GM12878 (cell line): ENCODE measurements around the gene GRK6. TPM values are rescaled to one million over a fixed set of nuclear protein-coding genes. Genes with fewer than 3 reads are reported as not detected.

Experiments used
- ATAC-seq: fragments of 200-7000 bp; cut with Tn5 transposase; 3 replicates; pipeline ENCODE4 v1.9.1; 2020; ENCODE audit warnings: mild to moderate bottlenecking, moderate library complexity
- BruUV-seq: library from RNA; stranded (reverse); fragments of 400-500 nt; replicated peaks from 2 replicates; lab custom pipeline; 2021; lab: Mats Ljungman, UMichigan
- CTCF ChIA-PET: fragments of 300-600 bp; sonication (Branson Sonifier 250); formaldehyde crosslinking; extraction: SDS; loops from one replicate; lab custom pipeline; 2021; ENCODE audit warnings: inconsistent platforms; lab: Yijun Ruan, JAX
- POLR2A ChIA-PET: fragments of 350-600 bp; formaldehyde crosslinking; extraction: SDS; loops from one replicate; lab custom pipeline; 2021; ENCODE audit warnings: inconsistent platforms; lab: Charles Lee
- RAD21 ChIA-PET: fragments of 300-600 bp; sonication (Branson Sonifier 250); formaldehyde crosslinking; loops from one replicate; lab custom pipeline; 2023; ENCODE audit warnings: antibody characterized with exemption; ENCODE audit not compliant: unreplicated experiment; lab: Charles Lee
- SMC1A ChIA-PET: fragments of 300-600 bp; sonication (Branson Sonifier 250); formaldehyde crosslinking; loops from one replicate; lab custom pipeline; 2023; ENCODE audit not compliant: unreplicated experiment, uncharacterized antibody; lab: Charles Lee
- DNase-seq: peaks from one replicate; pipeline ENCODE4 v3.0.0-alpha.2; 2011; ENCODE audit warnings: low read depth, low spot score
- FAIRE-seq: peaks from 3 replicates; lab custom pipeline; 2011; peaks lifted over from hg19 to GRCh38; lab: Jason Lieb, UNC
- H2AFZ ChIP-seq: 2 replicates; pipeline ENCODE4 v1.6.0; 2011; ENCODE audit warnings: low read depth, low read length, control low read depth; ENCODE audit not compliant: control insufficient read depth
- H3K27ac ChIP-seq: 2 replicates; pipeline ENCODE4 v1.5.1; 2011; ENCODE audit warnings: control low read depth; ENCODE audit not compliant: control insufficient read depth, insufficient read depth
- H3K27me3 ChIP-seq, 2 experiments: replicated peaks in 1 of 2; 2 replicates each; pipeline versions ENCODE4 v1.6.0 to v1.6.1; 2011; ENCODE audit warnings: low read length in 1 of 2; ENCODE audit not compliant: control insufficient read depth in 2 of 2, insufficient read depth in 2 of 2
- H3K36me3 ChIP-seq, 2 experiments: 2 replicates each; pipeline ENCODE4 v1.5.1; 2011; ENCODE audit warnings: low read length in 1 of 2; ENCODE audit not compliant: control insufficient read depth in 2 of 2, insufficient read depth in 2 of 2
- H3K4me1 ChIP-seq: 2 replicates; pipeline ENCODE4 v1.6.1; 2011; ENCODE audit warnings: mild to moderate bottlenecking, low read length, moderate library complexity, mixed read lengths; ENCODE audit not compliant: control insufficient read depth, insufficient read depth
- H3K4me2 ChIP-seq: 2 replicates; pipeline ENCODE4 v1.6.0; 2011; ENCODE audit warnings: control low read depth; ENCODE audit not compliant: control insufficient read depth, insufficient read depth
- H3K4me3 ChIP-seq: fragments of 200-600 bp; sonication (generic); 2 replicates; pipeline ENCODE4 v1.5.1; 2016
- H3K79me2 ChIP-seq: 2 replicates; pipeline ENCODE4 v1.6.0; 2011; ENCODE audit warnings: low read length; ENCODE audit not compliant: control insufficient read depth, insufficient read depth
- H3K9ac ChIP-seq: 2 replicates; pipeline ENCODE4 v1.8.0; 2011; ENCODE audit warnings: low read length, control low read depth, mixed read lengths; ENCODE audit not compliant: control insufficient read depth, insufficient read depth
- H3K9me3 ChIP-seq: replicated peaks from 3 replicates; pipeline ENCODE4 v1.5.1; 2011; ENCODE audit warnings: mild to moderate bottlenecking, low read length; ENCODE audit not compliant: control insufficient read depth, insufficient read depth
- H4K20me1 ChIP-seq: 2 replicates; pipeline ENCODE4 v1.6.0; 2011; ENCODE audit not compliant: control insufficient read depth, insufficient read depth
- BCL11A ChIP-seq: IDR thresholded peaks from 2 replicates; pipeline ENCODE4 v1.6.1; 2011; ENCODE audit warnings: low read depth, low read length
- BCLAF1 ChIP-seq: fragments of 450-650 bp; IDR thresholded peaks from 2 replicates; pipeline ENCODE4 v1.6.1; 2017; ENCODE audit warnings: antibody characterized with exemption, mild to moderate bottlenecking, moderate library complexity
- CBX5 ChIP-seq: sonication (generic); IDR thresholded peaks from 2 replicates; pipeline ENCODE4 v1.6.1; 2016; ENCODE audit warnings: low read depth, moderate library complexity, mild to moderate bottlenecking, inconsistent platforms
- HCFC1 ChIP-seq: fragments of 150-350 bp; IDR thresholded peaks from 2 replicates; pipeline ENCODE4 v1.6.1; 2014; ENCODE audit warnings: low read length
- KDM1A ChIP-seq: fragments of 200-600 bp; sonication (generic); IDR thresholded peaks from 2 replicates; pipeline ENCODE4 v1.6.1; 2016; ENCODE audit warnings: borderline replicate concordance
- LARP7 ChIP-seq: fragments of 450-650 bp; IDR thresholded peaks from 2 replicates; pipeline ENCODE4 v1.6.1; 2017; ENCODE audit warnings: mild to moderate bottlenecking
- PAX5 ChIP-seq: IDR thresholded peaks from 2 replicates; pipeline ENCODE4 v1.6.1; 2011; ENCODE audit warnings: low read depth, low read length, borderline replicate concordance
- PML ChIP-seq: IDR thresholded peaks from 2 replicates; pipeline ENCODE4 v1.6.1; 2012; ENCODE audit warnings: low read length, inconsistent platforms
- RB1 ChIP-seq: fragments of 450-650 bp; formaldehyde crosslinking; IDR thresholded peaks from 2 replicates; pipeline ENCODE4 v1.6.1; 2017; ENCODE audit warnings: mild to moderate bottlenecking, borderline replicate concordance
- RCOR1 ChIP-seq: conservative IDR thresholded peaks from 2 replicates; pipeline ENCODE4 v1.6.1; 2012; ENCODE audit warnings: low read depth, low read length, improper control_type of control experiment
- SMAD1 ChIP-seq: fragments of 450-650 bp; IDR thresholded peaks from 2 replicates; pipeline ENCODE4 v1.6.1; 2018; ENCODE audit warnings: mild to moderate bottlenecking, low read depth; ENCODE audit not compliant: partially characterized antibody
- STAT1 ChIP-seq: fragments of 450-650 bp; conservative IDR thresholded peaks from 2 replicates; pipeline ENCODE4 v1.6.1; 2014; ENCODE audit warnings: antibody characterized with exemption, mild to moderate bottlenecking
- TCF3 ChIP-seq: IDR thresholded peaks from 2 replicates; pipeline ENCODE4 v1.6.1; 2012; ENCODE audit warnings: low read depth, mild to moderate bottlenecking, low read length, borderline replicate concordance; ENCODE audit not compliant: insufficient read depth
- TCF7 ChIP-seq: IDR thresholded peaks from 2 replicates; pipeline ENCODE4 v1.6.1; 2014; ENCODE audit warnings: antibody characterized with exemption, borderline replicate concordance
- YY1 ChIP-seq: IDR thresholded peaks from 2 replicates; pipeline ENCODE4 v1.6.1; 2011; ENCODE audit warnings: low read depth, mild to moderate bottlenecking, low read length
- ZNF592 ChIP-seq: fragments of 450-650 bp; IDR thresholded peaks from 2 replicates; pipeline ENCODE4 v1.6.1; 2017; ENCODE audit warnings: mild to moderate bottlenecking, moderate library complexity
- ZNF622 ChIP-seq: fragments of 450-650 bp; IDR thresholded peaks from 2 replicates; pipeline ENCODE4 v1.6.1; 2017; ENCODE audit warnings: mild to moderate bottlenecking, inconsistent platforms
- WGBS: methylation state at CpG from one replicate; pipeline ENCODE4 v1.1.6; 2016; ENCODE audit warnings: low lambda C conversion rate; ENCODE audit not compliant: insufficient replicate concordance, insufficient coverage; ENCODE audit errors: missing lambda C conversion rate; 5-methylcytosine and 5-hydroxymethylcytosine counted together
- in situ Hi-C: fragments of 300-500 bp; cut with MboI; formaldehyde crosslinking; loops from 9 replicates; pipeline ENCODE4 v1.14.3; 2018; ENCODE audit warnings: mixed read lengths
- intact Hi-C: fragments of 100-400 bp; cut with micrococcal nuclease; formaldehyde crosslinking; loops from one replicate; pipeline ENCODE4 v1.14.2; 2022; ENCODE audit not compliant: unreplicated experiment
- polyA plus RNA-seq, 11 experiments: library from polyadenylated mRNA; depleted of rRNA in 4 of 11; unstranded in 6 of 11; stranded (reverse) in 5 of 11; fragments of >200 nt; fragmentation: Nextera tagmentation in 4 of 11; fragmentation: Illumina TruSeq in 1 of 11; extraction: Ambion mirVana in 4 of 11; extraction: Trizol in 1 of 11; gene quantifications; 1 replicate in 1 of 11; 2 replicates in 10 of 11; pipeline versions ENCODE4 v1.2.1 to v1.2.3, GENCODE V29; 2011 to 2016; ENCODE audit warnings: inconsistent platforms in 2 of 11, missing spikeins in 2 of 11, low read depth in 1 of 11
- total RNA-seq, 4 experiments: library from RNA; depleted of rRNA in 3 of 4; stranded (reverse); fragments of >200 nt in 3 of 4; fragmentation: Illumina TruSeq in 1 of 4; extraction: Trizol in 1 of 4; gene quantifications; 2 replicates each; pipeline versions ENCODE4 v1.2.1 to v1.2.3, GENCODE V29; 2013 to 2021

GRK6 gene
- total and polyA plus RNA-seq, 10 of the 15 experiments (the other 5 are each of a cell fraction or from before 2014, with no cell fraction given), result 0.79 to 124 (median 41.6) TPM

- intact Hi-C loops, result no loop called here
- in situ Hi-C loops, result loop anchor here (25.0 kb wide), 1 partner anchor 1341 kb away; no protein-coding TSS in a partner anchor
- Histone ChIP-seq H3K36me3 (peaks cover 0 to 2% of the 10 kb centered on the region in 2 experiments; a peak in 1 of 4 replicates), H3K27me3 (no peaks in the 10 kb centered on the region), H3K4me3 (no peak overlapping the region), H2AFZ (no peak overlapping the region), H3K9me3 (no peaks in the 10 kb centered on the region), H3K79me2 (no peaks in the 10 kb centered on the region), H3K9ac (no peak overlapping the region), H4K20me1 (no peaks in the 10 kb centered on the region), H3K27ac (no peak overlapping the region), H3K4me2 (no peak overlapping the region), H3K4me1 (peaks cover 6% of the 10 kb centered on the region)
- POLR2A ChIA-PET, result interaction anchor here (0.7 to 2.1 kb wide), 7 partner anchors 8 to 369 kb away, joined by 3 to 14 read pairs (median 5); no protein-coding TSS in a partner anchor
- no peak for FAIRE-seq
- CTCF ChIA-PET, result interaction anchor here (0.6 to 5.8 kb wide), 12 partner anchors 8 to 807 kb away, joined by 3 to 45 read pairs (median 4); partner anchors contain the start of gene LMAN2
- ATAC-seq, result no peak
- RAD21 ChIA-PET, result interaction anchor here (0.6 to 2.5 kb wide), 7 partner anchors 8 to 79 kb away, joined by 3 to 25 read pairs (median 4); partner anchors contain the start of gene LMAN2
- SMC1A ChIA-PET, result interaction anchor here (1.1 to 2.5 kb wide), 5 partner anchors 8 to 60 kb away, joined by 4 to 19 read pairs (median 6); no protein-coding TSS in a partner anchor
- WGBS, result 75% methylated on average over 8 of the region's 8 CpGs
- DNase-seq, result no peak
- no TSS peak for BruUV-seq
- no peak for TF ChIP-seq ZNF622
- TF ChIP-seq ZNF592, result no peak
- TF ChIP-seq BCL11A, result no peak
- no peak for TF ChIP-seq LARP7
- no peak for TF ChIP-seq STAT1
- no peak for TF ChIP-seq PML
- no peak for TF ChIP-seq PAX5
- TF ChIP-seq CBX5, result no peak
- no peak for TF ChIP-seq RB1
- TF ChIP-seq BCLAF1, result no peak
- TF ChIP-seq HCFC1, result no peak
- no peak for TF ChIP-seq KDM1A
- no peak for TF ChIP-seq YY1
- TF ChIP-seq RCOR1, result no peak
- no peak for TF ChIP-seq TCF3
- no peak for TF ChIP-seq SMAD1
- no peak for TF ChIP-seq TCF7
These were observed 48.4 kb upstream of the GRK6 start for GRCh38 chr5:177377851-177378776.
